Measurements from ENCODE around the gene BIRC5.

Gene BIRC5

GRCh38 chr17:78258323-78259191, 44.5 kb downstream of the BIRC5 start:
- peak; percentile 89 to 90 for DNase-seq

GRCh38 chr17:78259192-78259554, 45.1 kb downstream of the BIRC5 start:
- DNase-seq, result no peak

- peak; percentile 39 to 68 for DNase-seq
Measured at GRCh38 chr17:78263063-78263735, 49.1 kb downstream of the BIRC5 start.

- no peak for DNase-seq
Measured at GRCh38 chr17:78263736-78264340, 49.8 kb downstream of the BIRC5 start.

GRCh38 chr17:78264590-78264989, 50.5 kb downstream of the BIRC5 start:
- no peak for DNase-seq

GRCh38 chr17:78265121-78265520, 51.1 kb downstream of the BIRC5 start:
- DNase-seq, result no peak

- DNase-seq, result no peak
Measured at GRCh38 chr17:78266231-78266631, 52.2 kb downstream of the BIRC5 start.

- DNase-seq, result no peak
Measured at GRCh38 chr17:78266771-78267170, 52.7 kb downstream of the BIRC5 start.

GRCh38 chr17:78267253-78268073, 53.4 kb downstream of the BIRC5 start:
- DNase-seq, result no peak

- no peak for DNase-seq
Measured at GRCh38 chr17:78268191-78268874, 54.3 kb downstream of the BIRC5 start.

- DNase-seq, result no peak
Measured at GRCh38 chr17:78268951-78269905, 55.2 kb downstream of the BIRC5 start.

GRCh38 chr17:78269955-78270381, 55.9 kb downstream of the BIRC5 start:
- no peak for DNase-seq

- no peak for DNase-seq
Measured at GRCh38 chr17:78271419-78272170, 57.5 kb downstream of the BIRC5 start.

- DNase-seq, result peak; percentile 65 to 79
Measured at GRCh38 chr17:78272181-78272913, 58.3 kb downstream of the BIRC5 start.

GRCh38 chr17:78272914-78273258, 58.8 kb downstream of the BIRC5 start:
- DNase-seq, result no peak

- no peak for DNase-seq
Measured at GRCh38 chr17:78273813-78274212, 59.8 kb downstream of the BIRC5 start.

All from CD4-positive, alpha-beta T cell treated with Interferon alpha-2 for 1 hour (primary cell).